IMR-90 (cell line): ENCODE measurements around the gene PLD1.

Experiments used
- BHLHE40 ChIP-seq: fragments of 150-350 bp; IDR thresholded peaks from 2 replicates; pipeline ENCODE4 v1.6.1; 2016; ENCODE audit warnings: mild to moderate bottlenecking, low read depth, low read length
- CEBPB ChIP-seq: IDR thresholded peaks from 2 replicates; pipeline ENCODE4 v1.6.1; 2012; ENCODE audit warnings: low read depth, low read length, improper control_type of control experiment
- CHD1 ChIP-seq: IDR thresholded peaks from 2 replicates; pipeline ENCODE4 v1.6.1; 2012; ENCODE audit warnings: low read depth, low read length, improper control_type of control experiment
- CTCF ChIP-seq: conservative IDR thresholded peaks from 2 replicates; pipeline ENCODE4 v1.5.1; 2012; ENCODE audit warnings: mild to moderate bottlenecking, low read depth, low read length, improper control_type of control experiment
- FOS ChIP-seq: fragments of 150-350 bp; IDR thresholded peaks from 2 replicates; pipeline ENCODE4 v1.6.1; 2016; ENCODE audit warnings: low read depth, low read length
- MAFK ChIP-seq: IDR thresholded peaks from 2 replicates; pipeline ENCODE4 v1.6.1; 2012; ENCODE audit warnings: low read depth, low read length, improper control_type of control experiment
- MAZ ChIP-seq: IDR thresholded peaks from 2 replicates; pipeline ENCODE4 v1.6.1; 2012; ENCODE audit warnings: low read depth, mild to moderate bottlenecking, low read length, improper control_type of control experiment, moderate library complexity, borderline replicate concordance
- MXI1 ChIP-seq: IDR thresholded peaks from 2 replicates; pipeline ENCODE4 v1.6.1; 2012; ENCODE audit warnings: low read depth, mild to moderate bottlenecking, low read length, moderate library complexity, borderline replicate concordance
- POLR2A ChIP-seq: IDR thresholded peaks from 2 replicates; pipeline ENCODE4 v1.6.1; 2012; ENCODE audit warnings: mild to moderate bottlenecking, low read depth, low read length
- RFX5 ChIP-seq: IDR thresholded peaks from 2 replicates; pipeline ENCODE4 v1.8.0; 2012; ENCODE audit warnings: low read depth, mild to moderate bottlenecking, low read length, moderate library complexity
- SMC3 ChIP-seq: fragments of 150-350 bp; IDR thresholded peaks from 2 replicates; pipeline ENCODE4 v1.6.1; 2016; ENCODE audit warnings: low read depth, mild to moderate bottlenecking, antibody characterized with exemption, low read length, moderate library complexity
- USF2 ChIP-seq: fragments of 150-350 bp; IDR thresholded peaks from 2 replicates; pipeline ENCODE4 v1.6.1; 2017; ENCODE audit warnings: mild to moderate bottlenecking, antibody characterized with exemption, low read length, low read depth

- TF ChIP-seq USF2 = no peak
- TF ChIP-seq CTCF = no peak
- no peak for TF ChIP-seq SMC3
- no peak for TF ChIP-seq POLR2A
- no peak for TF ChIP-seq MAZ
- TF ChIP-seq CEBPB = no peak
- TF ChIP-seq MAFK = no peak
- no peak for TF ChIP-seq CHD1
- no peak for TF ChIP-seq RFX5
- TF ChIP-seq BHLHE40 = no peak
- no peak for TF ChIP-seq FOS
- no peak for TF ChIP-seq MXI1
Observed at GRCh38 chr3:171837698-171838097, 27.4 kb upstream of the PLD1 start.
